HG03175 (cell line): ENCODE measurements around the gene RGL1.

Source experiments
- ATAC-seq: cut with Tn5 transposase; IDR thresholded peaks from one replicate; pipeline ENCODE4 v1.9.1; 2021; ENCODE audit warnings: mild to moderate bottlenecking, moderate library complexity; ENCODE audit not compliant: unreplicated experiment

Gene RGL1

GRCh38 chr1:183859119-183859518 lies 54.2 kb downstream of the RGL1 start:
- no peak for ATAC-seq

DNA sequence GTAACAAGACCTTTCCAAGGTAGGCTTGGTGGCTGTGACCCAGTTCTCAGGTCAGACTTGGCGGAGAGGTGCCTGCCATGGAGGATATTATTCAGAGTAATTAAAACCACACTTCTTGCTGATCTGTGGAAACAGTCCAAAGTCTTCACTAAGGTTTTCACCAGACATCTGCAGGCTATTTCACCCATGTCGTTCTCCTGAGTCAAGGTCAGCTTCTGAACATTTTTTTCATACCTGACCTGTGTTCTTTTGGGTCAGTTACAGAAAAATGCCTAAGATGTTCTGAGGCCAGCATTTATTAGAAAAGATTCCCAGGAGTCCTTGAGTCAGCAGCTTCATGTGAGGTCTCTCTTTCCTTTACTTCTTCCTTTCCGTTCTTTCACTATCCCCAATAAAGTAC lies 54.9 kb downstream of the RGL1 start:
- no peak for ATAC-seq

DNA sequence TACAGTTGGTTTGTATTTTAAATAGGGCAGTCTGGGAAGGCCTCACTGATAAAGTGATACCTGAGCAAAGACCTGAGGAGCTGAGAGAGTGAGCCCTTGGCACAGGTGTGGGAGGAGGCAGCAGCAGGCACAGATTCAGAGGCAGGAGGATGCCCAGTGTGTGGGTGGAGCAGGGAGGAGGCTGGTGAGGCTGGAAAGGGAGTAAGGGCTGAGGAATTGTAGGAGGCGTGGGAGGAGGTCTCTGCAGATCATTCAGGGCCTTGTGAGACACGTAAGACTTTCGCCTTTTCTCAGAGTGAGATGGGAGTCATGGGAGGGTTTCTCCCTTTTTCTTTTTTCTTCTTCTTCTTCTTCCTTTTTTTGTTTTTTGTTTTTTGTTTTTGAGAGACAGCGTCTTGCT lies 58.0 kb downstream of the RGL1 start:
- ATAC-seq: no peak

- no peak for ATAC-seq
Measured at GRCh38 chr1:183863852-183864251, 58.9 kb downstream of the RGL1 start.

GRCh38 chr1:183864611-183865010 lies 59.7 kb downstream of the RGL1 start:
- ATAC-seq: no peak

GRCh38 chr1:183869230-183869629 lies 64.3 kb downstream of the RGL1 start:
- no peak for ATAC-seq

DNA sequence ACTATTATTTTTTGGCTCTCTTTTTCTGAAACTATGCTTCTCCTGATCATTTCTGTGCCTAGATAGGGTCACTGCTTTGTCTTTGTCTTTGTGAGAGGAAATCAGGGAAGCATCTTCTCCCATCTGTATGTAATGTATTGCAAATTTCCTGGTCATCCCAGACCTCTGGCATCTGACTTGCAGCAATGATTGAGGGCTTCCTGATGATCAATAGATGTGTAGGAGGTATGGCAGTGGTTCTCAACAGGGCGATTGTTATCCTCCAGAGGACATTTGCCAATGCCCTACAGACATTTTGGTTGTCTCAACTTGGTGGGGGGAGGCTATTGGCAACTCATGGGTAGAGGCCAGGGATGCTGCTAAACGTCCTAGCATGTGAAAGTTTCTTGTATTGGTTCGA lies 64.7 kb downstream of the RGL1 start:
- ATAC-seq: no peak

GRCh38 chr1:183870351-183871077 lies 65.6 kb downstream of the RGL1 start:
- ATAC-seq: no peak

GRCh38 chr1:183871142-183871541 lies 66.2 kb downstream of the RGL1 start:
- ATAC-seq: no peak

DNA sequence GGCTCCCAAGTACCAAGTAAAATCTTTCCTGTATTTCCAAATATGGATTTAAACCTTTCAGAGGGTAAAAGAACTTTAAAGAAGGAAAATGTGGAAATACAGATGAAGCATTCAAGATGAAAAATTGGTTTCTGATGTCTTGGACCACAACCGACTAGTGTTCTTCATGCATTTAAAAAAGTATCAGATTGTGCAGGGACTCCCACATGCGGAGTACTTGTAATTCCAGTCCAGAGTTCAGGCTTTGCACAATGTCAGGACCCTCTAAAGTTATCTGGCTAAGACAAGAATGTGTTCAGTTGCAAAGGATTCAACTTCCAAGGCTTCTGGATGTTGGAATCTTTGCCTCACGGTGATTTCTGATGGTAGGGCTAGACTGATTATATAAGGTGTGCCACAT lies 66.7 kb downstream of the RGL1 start:
- ATAC-seq: no peak

GRCh38 chr1:183872403-183872802 lies 67.5 kb downstream of the RGL1 start:
- ATAC-seq: no peak

GRCh38 chr1:183873642-183874041 lies 68.7 kb downstream of the RGL1 start:
- no peak for ATAC-seq

GRCh38 chr1:183876309-183876708 lies 71.4 kb downstream of the RGL1 start:
- ATAC-seq: no peak

DNA sequence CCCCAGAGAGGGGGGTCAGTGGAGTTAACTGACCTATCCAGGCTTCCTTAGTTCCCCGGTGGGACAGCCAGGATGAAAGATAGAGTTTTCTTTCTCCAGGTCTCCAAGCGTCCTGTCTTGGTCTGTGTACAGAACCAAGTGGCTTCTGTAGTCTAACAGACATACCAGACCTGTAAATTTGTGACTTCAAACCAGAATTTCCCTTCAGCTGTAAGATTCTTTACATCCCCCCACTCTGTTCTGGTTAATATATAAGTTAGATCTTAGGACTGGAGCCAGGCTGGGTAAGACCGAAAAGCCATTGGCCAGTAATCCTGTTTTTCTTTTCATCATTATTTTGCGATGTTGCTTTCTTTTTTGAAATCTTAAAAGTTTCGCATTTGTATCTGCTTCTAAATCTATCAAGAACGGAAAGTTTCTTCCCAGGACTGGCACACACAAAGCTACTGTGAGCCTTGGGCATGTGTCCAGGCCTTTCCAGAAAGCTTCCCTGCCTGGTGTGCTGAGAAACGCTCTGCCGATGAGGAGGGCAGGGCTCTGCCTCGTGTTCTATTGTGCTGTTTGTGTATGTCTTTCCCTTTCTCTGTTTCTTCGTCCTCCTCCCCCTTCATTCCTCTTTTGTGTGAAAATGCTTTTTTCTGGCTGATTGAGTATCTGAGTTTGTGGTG lies 72.3 kb downstream of the RGL1 start:
- no peak for ATAC-seq

- ATAC-seq: no peak
Measured at GRCh38 chr1:183879494-183879893, 74.6 kb downstream of the RGL1 start.

DNA sequence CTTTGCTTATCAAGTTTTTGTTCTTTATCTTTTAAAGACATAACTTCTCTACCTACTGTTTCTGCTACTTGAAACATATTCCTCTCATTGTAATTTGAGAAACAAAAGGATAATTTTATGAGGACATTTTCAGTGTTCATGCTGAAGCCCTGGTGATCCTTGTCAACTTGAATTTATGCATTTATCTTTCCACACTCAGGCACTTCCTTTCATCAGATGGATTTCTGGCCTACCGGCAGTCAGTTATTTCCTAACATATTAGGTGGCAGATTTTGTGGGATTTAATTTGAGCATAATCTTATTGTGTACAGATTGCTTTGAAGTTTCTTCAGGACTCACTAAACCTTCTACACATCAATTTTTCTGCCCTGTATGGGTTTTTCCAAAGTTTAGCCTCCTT lies 75.0 kb downstream of the RGL1 start:
- no peak for ATAC-seq

DNA sequence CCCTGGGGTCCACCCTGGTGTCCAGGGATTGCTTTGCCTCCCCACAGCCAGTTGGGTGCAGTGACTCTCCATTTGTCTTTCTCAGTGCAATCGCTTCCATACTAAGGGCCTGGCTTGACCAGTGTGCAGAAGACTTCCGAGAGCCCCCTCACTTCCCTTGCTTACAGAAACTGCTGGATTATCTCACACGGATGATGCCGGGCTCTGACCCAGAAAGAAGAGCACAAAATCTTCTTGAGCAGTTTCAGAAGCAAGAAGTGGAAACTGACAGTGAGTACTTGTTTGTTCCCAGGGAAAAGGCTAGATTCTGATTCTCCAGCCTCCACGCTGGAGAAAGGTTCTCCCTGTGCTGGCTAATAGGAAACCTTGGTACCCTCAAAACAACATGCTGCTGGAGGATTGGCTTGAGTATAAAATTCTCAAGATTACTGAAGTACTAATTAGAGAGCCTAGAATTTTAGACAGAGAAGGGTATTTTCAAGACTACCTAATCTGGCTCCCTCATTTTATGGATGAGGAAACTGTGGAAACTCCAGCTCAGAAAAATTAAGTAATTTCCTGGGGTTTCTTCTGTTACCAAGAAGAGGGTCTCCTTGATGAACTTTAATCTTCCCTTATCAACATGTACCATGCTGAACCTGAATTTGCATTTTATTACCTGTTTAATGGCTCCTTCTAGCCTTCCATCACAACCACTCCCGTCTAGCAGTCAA lies 75.8 kb downstream of the RGL1 start:
- ATAC-seq: no peak

DNA sequence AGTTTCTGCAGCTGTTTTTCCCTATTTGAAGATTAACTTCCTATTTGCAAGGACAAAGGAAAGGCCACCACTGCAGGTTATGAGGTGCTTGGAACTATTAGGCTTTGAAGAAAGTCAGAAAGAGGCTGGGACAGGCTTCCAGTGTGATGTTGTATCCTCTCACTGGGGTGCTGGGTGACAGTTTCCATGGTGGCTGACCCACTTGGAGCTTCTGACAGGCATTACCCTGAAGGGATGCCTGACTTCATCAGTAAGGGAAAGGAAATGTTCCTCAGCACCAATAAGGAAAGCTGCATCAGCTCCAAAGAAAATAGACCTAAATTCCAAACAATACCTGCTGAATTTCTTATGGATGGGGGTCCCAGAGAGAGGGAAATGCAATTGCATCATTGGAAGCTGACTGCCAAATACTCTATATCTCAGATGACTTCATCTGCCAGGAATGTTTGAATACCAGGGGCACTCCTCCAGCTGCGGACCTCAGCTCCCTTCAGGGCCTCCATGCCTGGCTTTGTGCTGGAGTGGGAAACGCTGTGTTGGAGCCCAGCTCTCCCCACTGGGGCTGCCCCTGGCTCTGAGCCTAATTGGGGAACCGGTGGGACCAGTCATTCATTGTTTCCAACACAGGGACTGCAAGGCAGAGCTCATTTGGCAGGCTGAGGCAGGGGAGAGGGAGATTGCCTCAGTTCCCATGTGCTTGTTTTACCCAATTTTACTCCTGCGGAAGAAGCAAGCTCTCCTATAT lies 76.6 kb downstream of the RGL1 start:
- ATAC-seq: no peak

GRCh38 chr1:183882335-183883167 lies 77.6 kb downstream of the RGL1 start:
- ATAC-seq: no peak

DNA sequence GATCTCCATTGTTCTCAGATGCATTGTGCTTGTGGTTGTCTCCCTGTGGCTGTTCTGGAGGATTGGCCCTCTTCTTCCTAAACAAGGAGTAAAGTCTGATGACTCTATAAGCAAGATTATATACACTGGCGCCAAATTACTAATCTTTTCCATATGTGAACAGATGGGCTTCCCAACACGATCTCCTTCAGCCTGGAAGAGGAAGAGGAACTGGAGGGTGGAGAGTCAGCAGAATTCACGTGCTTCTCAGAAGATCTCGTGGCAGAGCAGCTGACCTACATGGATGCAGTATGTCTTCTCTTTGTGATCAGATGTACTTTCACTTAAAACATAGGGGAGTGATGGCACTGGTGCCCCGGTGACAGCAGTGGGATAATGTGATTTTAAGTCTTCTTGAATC lies 78.7 kb downstream of the RGL1 start:
- no peak for ATAC-seq

DNA sequence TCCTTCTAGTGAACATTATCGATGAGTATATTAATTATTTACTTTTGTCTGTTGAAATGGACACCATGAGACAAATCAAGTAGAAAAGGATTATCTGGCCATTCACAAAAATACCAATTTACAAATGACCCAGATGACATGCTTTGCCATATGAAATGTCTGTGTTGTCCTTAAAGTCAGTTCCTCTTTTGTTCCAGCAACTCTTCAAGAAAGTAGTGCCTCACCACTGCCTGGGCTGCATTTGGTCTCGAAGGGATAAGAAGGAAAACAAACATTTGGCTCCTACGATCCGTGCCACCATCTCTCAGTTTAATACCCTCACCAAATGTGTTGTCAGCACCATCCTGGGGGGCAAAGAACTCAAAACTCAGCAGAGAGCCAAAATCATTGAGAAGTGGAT lies 79.6 kb downstream of the RGL1 start:
- no peak for ATAC-seq
